Nephron (organoid): Measurements from ENCODE around the gene SMURF1.

Source experiments
- H3K27ac Mint-ChIP-seq, 3 experiments: 2 replicates each; pipeline ENCODE4 v1.8.0; 2020; ENCODE audit warnings: mixed read lengths in 3 of 3, mild to moderate bottlenecking in 2 of 3, moderate library complexity in 1 of 3
- H3K27me3 Mint-ChIP-seq: 2 replicates; pipeline ENCODE4 v1.8.0; 2021; ENCODE audit warnings: low read depth, mild to moderate bottlenecking, moderate library complexity, mixed read lengths
- H3K36me3 Mint-ChIP-seq: 2 replicates; pipeline ENCODE4 v1.8.0; 2020; ENCODE audit warnings: low read depth, mixed read lengths
- H3K4me1 Mint-ChIP-seq: 2 replicates; pipeline ENCODE4 v1.8.0; 2020; ENCODE audit warnings: mixed read lengths
- H3K4me3 Mint-ChIP-seq, 3 experiments: 2 replicates each; pipeline ENCODE4 v1.8.0; 2020; ENCODE audit warnings: mild to moderate bottlenecking in 3 of 3, mixed read lengths in 3 of 3, moderate library complexity in 2 of 3
- H3K9me3 Mint-ChIP-seq: 2 replicates; pipeline ENCODE4 v1.8.0; 2020; ENCODE audit warnings: mixed read lengths
- CTCF ChIP-seq, 3 experiments: fragments of 200-600 bp; sonication (generic); IDR thresholded peaks; one replicate each; pipeline ENCODE4 v1.5.0; 2021; ENCODE audit warnings: antibody characterized with exemption in 3 of 3; ENCODE audit not compliant: unreplicated experiment in 3 of 3

Gene SMURF1

GRCh38 chr7:99013266-99014112, 130.4 kb downstream of the SMURF1 start:
- no peak for TF ChIP-seq CTCF (IDR thresholded peaks at IDR 0.05; ENCODE audit: unreplicated experiment in 3 of 3)
- Mint-ChIP-seq H3K9me3 (no peaks in the 10 kb centered on the region), H3K4me3 (no peak overlapping the region), H3K36me3 (peaks cover 78% of the 10 kb centered on the region), H3K27ac (no peak overlapping the region), H3K4me1 (no peaks in the 10 kb centered on the region), H3K27me3 (no peaks in the 10 kb centered on the region)

- Mint-ChIP-seq H3K36me3 (peaks cover 78% of the 10 kb centered on the region), H3K27ac (no peak overlapping the region), H3K4me3 (no peak overlapping the region), H3K27me3 (no peaks in the 10 kb centered on the region), H3K4me1 (no peaks in the 10 kb centered on the region), H3K9me3 (no peaks in the 10 kb centered on the region)
- TF ChIP-seq CTCF (IDR thresholded peaks at IDR 0.05; ENCODE audit: unreplicated experiment in 3 of 3): no peak
Observed at GRCh38 chr7:99012722-99013121, 131.2 kb downstream of the SMURF1 start.

- no peak overlapping the region for H3K4me3 Mint-ChIP-seq
- no peaks in the 10 kb centered on the region for H3K9me3 Mint-ChIP-seq
- H3K27ac Mint-ChIP-seq: no peak overlapping the region
- no peak for TF ChIP-seq CTCF (IDR thresholded peaks at IDR 0.05; ENCODE audit: unreplicated experiment in 3 of 3)
- no peaks in the 10 kb centered on the region for H3K4me1 Mint-ChIP-seq
- H3K27me3 Mint-ChIP-seq: no peaks in the 10 kb centered on the region
- H3K36me3 Mint-ChIP-seq: peaks cover 75% of the 10 kb centered on the region
Observed at GRCh38 chr7:99011706-99012404, 132.1 kb downstream of the SMURF1 start.

GRCh38 chr7:99011341-99011705, 132.6 kb downstream of the SMURF1 start:
- peaks cover 75% of the 10 kb centered on the region for H3K36me3 Mint-ChIP-seq
- H3K4me1 Mint-ChIP-seq: no peaks in the 10 kb centered on the region
- H3K4me3 Mint-ChIP-seq: no peak overlapping the region
- no peaks in the 10 kb centered on the region for H3K27me3 Mint-ChIP-seq
- no peak for TF ChIP-seq CTCF (IDR thresholded peaks at IDR 0.05; ENCODE audit: unreplicated experiment in 3 of 3)
- no peaks in the 10 kb centered on the region for H3K9me3 Mint-ChIP-seq
- H3K27ac Mint-ChIP-seq: no peak overlapping the region

GRCh38 chr7:99010281-99010680, 133.6 kb downstream of the SMURF1 start:
- no peak for TF ChIP-seq CTCF (IDR thresholded peaks at IDR 0.05; ENCODE audit: unreplicated experiment in 3 of 3)
- peaks cover 74% of the 10 kb centered on the region for H3K36me3 Mint-ChIP-seq
- no peak overlapping the region for H3K4me3 Mint-ChIP-seq

More at GRCh38 chr7:99010281-99010680, 133.6 kb downstream of the SMURF1 start:
- Mint-ChIP-seq H3K27me3 (no peaks in the 10 kb centered on the region), H3K4me1 (no peaks in the 10 kb centered on the region), H3K9me3 (no peaks in the 10 kb centered on the region), H3K27ac (no peak overlapping the region)
